Panc1 (cell line): Measurements from ENCODE around the gene HK3. TPM values are rescaled to one million over a fixed set of nuclear protein-coding genes. Genes with fewer than 3 reads are reported as not detected.

Experiments used
- ATAC-seq: fragments of 200-7000 bp; cut with Tn5 transposase; 2 replicates; pipeline ENCODE4 v1.9.1; 2020; ENCODE audit warnings: mild to moderate bottlenecking, moderate library complexity
- BruUV-seq: library from RNA; stranded (reverse); fragments of 400-500 nt; replicated peaks from 2 replicates; lab custom pipeline; 2021; lab: Mats Ljungman, UMichigan
- CTCF ChIA-PET: fragments of 300-600 bp; sonication (Branson Sonifier 250); formaldehyde crosslinking; loops from one replicate; lab custom pipeline; 2022; ENCODE audit warnings: antibody characterized with exemption; lab: Charles Lee
- POLR2A ChIA-PET: fragments of 300-600 bp; sonication (Branson Sonifier 250); formaldehyde crosslinking; loops from one replicate; lab custom pipeline; 2022; ENCODE audit warnings: antibody characterized with exemption; lab: Charles Lee
- DNase-seq: peaks from one replicate; pipeline ENCODE4 v3.0.0-alpha.2; 2010; ENCODE audit warnings: low read depth, low spot score
- H3K27ac ChIP-seq: 2 replicates; pipeline ENCODE4 v1.5.1; 2011; ENCODE audit warnings: mild to moderate bottlenecking, low read length, inconsistent platforms
- H3K27me3 ChIP-seq: fragments of 200-500 bp; sonication (Bioruptor generic); 2 replicates; pipeline ENCODE4 v1.6.0; 2014; ENCODE audit warnings: low read length, inconsistent platforms; ENCODE audit not compliant: control insufficient read depth, insufficient read depth
- H3K36me3 ChIP-seq: fragments of 200-500 bp; sonication (Bioruptor generic); 2 replicates; pipeline ENCODE4 v1.5.1; 2014; ENCODE audit warnings: inconsistent platforms, mild to moderate bottlenecking, low read length, moderate library complexity; ENCODE audit not compliant: control insufficient read depth, insufficient read depth
- H3K4me1 ChIP-seq: 2 replicates; pipeline ENCODE4 v1.5.1; 2011; ENCODE audit warnings: inconsistent platforms, mild to moderate bottlenecking, low read length, moderate library complexity; ENCODE audit not compliant: control insufficient read depth, insufficient read depth
- H3K4me3 ChIP-seq, 2 experiments: 2 replicates each; pipeline ENCODE4 v1.5.1; 2011 to 2012; ENCODE audit warnings: low read depth in 2 of 2, low read length in 2 of 2, mild to moderate bottlenecking in 2 of 2, inconsistent platforms in 1 of 2, moderate library complexity in 1 of 2
- H3K9me3 ChIP-seq: fragments of 200-500 bp; sonication (Bioruptor generic); 2 replicates; pipeline ENCODE4 v1.5.1; 2014; ENCODE audit warnings: low read depth, mild to moderate bottlenecking, inconsistent platforms, low read length, moderate library complexity; ENCODE audit not compliant: control insufficient read depth, insufficient read depth
- POLR2AphosphoS5 ChIP-seq: IDR thresholded peaks from 2 replicates; pipeline ENCODE4 v1.6.1; 2012; ENCODE audit warnings: mild to moderate bottlenecking, low read depth, low read length, moderate library complexity
- SIN3A ChIP-seq: IDR thresholded peaks from 2 replicates; pipeline ENCODE4 v1.6.1; 2012; ENCODE audit warnings: low read depth, mild to moderate bottlenecking, low read length, moderate library complexity, borderline replicate concordance; ENCODE audit not compliant: insufficient read depth
- TCF7L2 ChIP-seq: IDR thresholded peaks from 2 replicates; pipeline ENCODE4 v1.6.1; 2011; ENCODE audit warnings: mild to moderate bottlenecking, low read depth, low read length, inconsistent platforms
- in situ Hi-C: cut with HindIII; loops from 2 replicates; pipeline ENCODE4 v1.10.0; 2016; ENCODE audit warnings: low sequenced_read_pairs, low pct_unique_long_range_greater_than_20kb
- intact Hi-C: fragments of 100-400 bp; cut with micrococcal nuclease; formaldehyde crosslinking; loops from one replicate; pipeline ENCODE4 v1.10.0; 2022; ENCODE audit not compliant: unreplicated experiment
- total RNA-seq: library from RNA; stranded (reverse); gene quantifications from one replicate; pipeline ENCODE4 v1.2.1, GENCODE V29; 2021; ENCODE audit not compliant: unreplicated experiment
- TF ChIP-seq, protein P1 (sequence below), 2 experiments: IDR thresholded peaks; 2 replicates each; pipeline ENCODE4 v1.6.1; 2011 to 2012; ENCODE audit warnings: low read depth in 2 of 2, control low read depth in 1 of 2, low read length in 1 of 2, mild to moderate bottlenecking in 1 of 2, moderate library complexity in 1 of 2; ENCODE audit not compliant: insufficient read depth in 1 of 2
- TF ChIP-seq, protein P2 (sequence below): fragments of 450-650 bp; IDR thresholded peaks from 2 replicates; pipeline ENCODE4 v1.5.1; 2017; ENCODE audit warnings: mild to moderate bottlenecking

Gene HK3
- total RNA-seq, 1 experiment from 2014 or later = not detected

DNA sequence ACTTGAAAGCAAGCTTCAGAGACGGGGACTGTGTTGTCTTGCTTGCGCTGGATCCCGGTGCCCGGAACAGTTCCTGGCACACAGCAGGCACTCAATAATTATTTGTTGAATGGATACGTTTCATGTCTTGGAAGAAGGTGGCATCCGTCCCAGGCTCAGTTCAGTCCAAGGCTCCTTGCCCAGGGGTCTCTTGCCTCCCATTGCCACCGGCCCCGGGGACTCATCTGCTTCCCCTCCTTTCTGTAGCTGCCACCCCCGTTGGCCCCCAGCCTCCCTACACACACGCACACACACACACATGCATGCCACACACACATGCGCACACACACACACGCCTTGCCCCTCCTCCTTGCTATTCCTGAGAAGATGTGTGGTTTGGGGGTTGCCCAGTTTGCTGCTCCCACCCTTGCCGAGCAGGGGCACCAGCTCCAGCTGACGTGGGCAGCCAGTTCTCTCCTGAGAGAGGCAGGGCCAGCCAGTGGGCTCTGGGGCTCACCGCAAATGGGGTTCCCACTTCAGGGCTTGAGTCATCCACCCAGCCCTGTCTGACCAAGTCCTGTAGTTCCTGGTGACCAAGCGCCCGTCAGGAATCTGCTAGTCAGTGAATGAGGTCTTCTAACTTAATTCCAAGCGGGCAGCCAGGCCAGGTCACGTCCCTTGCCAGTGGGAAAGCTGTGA is 41.8 kb downstream of the HK3 start:
- in situ Hi-C loops (no loop called here), intact Hi-C loops (no loop called here)
- H3K27ac ChIP-seq = no peak overlapping the region
- H3K4me3 ChIP-seq = no peak overlapping the region
- ChIA-PET POLR2A (no interaction called here), CTCF (no interaction called here)
- no peaks in the 10 kb centered on the region; the same call in 1 of the 2 replicates for H3K27me3 ChIP-seq
- H3K36me3 ChIP-seq = no peaks in the 10 kb centered on the region
- no peaks in the 10 kb centered on the region for H3K9me3 ChIP-seq
- no peak for DNase-seq
- no TSS peak for BruUV-seq
- ATAC-seq = no peak
- TF ChIP-seq, protein P1, sequence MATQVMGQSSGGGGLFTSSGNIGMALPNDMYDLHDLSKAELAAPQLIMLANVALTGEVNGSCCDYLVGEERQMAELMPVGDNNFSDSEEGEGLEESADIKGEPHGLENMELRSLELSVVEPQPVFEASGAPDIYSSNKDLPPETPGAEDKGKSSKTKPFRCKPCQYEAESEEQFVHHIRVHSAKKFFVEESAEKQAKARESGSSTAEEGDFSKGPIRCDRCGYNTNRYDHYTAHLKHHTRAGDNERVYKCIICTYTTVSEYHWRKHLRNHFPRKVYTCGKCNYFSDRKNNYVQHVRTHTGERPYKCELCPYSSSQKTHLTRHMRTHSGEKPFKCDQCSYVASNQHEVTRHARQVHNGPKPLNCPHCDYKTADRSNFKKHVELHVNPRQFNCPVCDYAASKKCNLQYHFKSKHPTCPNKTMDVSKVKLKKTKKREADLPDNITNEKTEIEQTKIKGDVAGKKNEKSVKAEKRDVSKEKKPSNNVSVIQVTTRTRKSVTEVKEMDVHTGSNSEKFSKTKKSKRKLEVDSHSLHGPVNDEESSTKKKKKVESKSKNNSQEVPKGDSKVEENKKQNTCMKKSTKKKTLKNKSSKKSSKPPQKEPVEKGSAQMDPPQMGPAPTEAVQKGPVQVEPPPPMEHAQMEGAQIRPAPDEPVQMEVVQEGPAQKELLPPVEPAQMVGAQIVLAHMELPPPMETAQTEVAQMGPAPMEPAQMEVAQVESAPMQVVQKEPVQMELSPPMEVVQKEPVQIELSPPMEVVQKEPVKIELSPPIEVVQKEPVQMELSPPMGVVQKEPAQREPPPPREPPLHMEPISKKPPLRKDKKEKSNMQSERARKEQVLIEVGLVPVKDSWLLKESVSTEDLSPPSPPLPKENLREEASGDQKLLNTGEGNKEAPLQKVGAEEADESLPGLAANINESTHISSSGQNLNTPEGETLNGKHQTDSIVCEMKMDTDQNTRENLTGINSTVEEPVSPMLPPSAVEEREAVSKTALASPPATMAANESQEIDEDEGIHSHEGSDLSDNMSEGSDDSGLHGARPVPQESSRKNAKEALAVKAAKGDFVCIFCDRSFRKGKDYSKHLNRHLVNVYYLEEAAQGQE (IDR thresholded peaks at IDR 0.05; ENCODE audit: insufficient read depth in 1 of 2, low read depth in 2 of 2, low read length in 1 of 2) = no peak
- TF ChIP-seq POLR2AphosphoS5 = no peak
- no peak for TF ChIP-seq TCF7L2
- TF ChIP-seq, protein P2, sequence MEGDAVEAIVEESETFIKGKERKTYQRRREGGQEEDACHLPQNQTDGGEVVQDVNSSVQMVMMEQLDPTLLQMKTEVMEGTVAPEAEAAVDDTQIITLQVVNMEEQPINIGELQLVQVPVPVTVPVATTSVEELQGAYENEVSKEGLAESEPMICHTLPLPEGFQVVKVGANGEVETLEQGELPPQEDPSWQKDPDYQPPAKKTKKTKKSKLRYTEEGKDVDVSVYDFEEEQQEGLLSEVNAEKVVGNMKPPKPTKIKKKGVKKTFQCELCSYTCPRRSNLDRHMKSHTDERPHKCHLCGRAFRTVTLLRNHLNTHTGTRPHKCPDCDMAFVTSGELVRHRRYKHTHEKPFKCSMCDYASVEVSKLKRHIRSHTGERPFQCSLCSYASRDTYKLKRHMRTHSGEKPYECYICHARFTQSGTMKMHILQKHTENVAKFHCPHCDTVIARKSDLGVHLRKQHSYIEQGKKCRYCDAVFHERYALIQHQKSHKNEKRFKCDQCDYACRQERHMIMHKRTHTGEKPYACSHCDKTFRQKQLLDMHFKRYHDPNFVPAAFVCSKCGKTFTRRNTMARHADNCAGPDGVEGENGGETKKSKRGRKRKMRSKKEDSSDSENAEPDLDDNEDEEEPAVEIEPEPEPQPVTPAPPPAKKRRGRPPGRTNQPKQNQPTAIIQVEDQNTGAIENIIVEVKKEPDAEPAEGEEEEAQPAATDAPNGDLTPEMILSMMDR = no peak
- TF ChIP-seq SIN3A = no peak
- H3K4me1 ChIP-seq = no peaks in the 10 kb centered on the region

DNA sequence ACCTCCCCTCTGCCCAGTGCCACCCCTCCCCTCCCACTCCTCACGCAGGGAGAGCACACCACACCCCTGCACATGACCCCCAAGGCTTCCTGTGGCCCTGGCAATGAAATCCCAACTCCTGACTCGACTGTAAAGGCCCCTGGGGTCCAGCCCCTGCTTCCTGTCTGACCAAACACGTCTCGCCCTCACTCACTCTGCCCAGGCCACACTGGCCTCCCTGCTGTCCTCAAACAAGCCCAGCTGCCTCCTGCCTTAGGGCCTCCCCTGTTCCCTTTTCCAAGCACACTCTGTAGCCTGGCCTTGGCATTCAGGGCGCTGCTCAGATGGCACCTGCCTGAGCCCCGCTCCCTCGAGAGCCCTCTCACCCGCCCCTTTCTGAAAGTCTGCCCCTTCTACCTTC is 42.4 kb downstream of the HK3 start:
- Histone ChIP-seq H3K27ac (no peak overlapping the region), H3K9me3 (no peaks in the 10 kb centered on the region), H3K27me3 (no peaks in the 10 kb centered on the region; the same call in 1 of the 2 replicates), H3K4me3 (no peak overlapping the region), H3K4me1 (no peaks in the 10 kb centered on the region), H3K36me3 (no peaks in the 10 kb centered on the region)
- in situ Hi-C loops = no loop called here
- no peak for ATAC-seq
- ChIA-PET POLR2A (no interaction called here), CTCF (no interaction called here)
- BruUV-seq = no TSS peak
- DNase-seq = no peak
- TF ChIP-seq POLR2AphosphoS5 = no peak
- TF ChIP-seq, protein P1 (IDR thresholded peaks at IDR 0.05; ENCODE audit: insufficient read depth in 1 of 2, low read depth in 2 of 2, low read length in 1 of 2) = no peak
- intact Hi-C loops = no loop called here
